Prostate gland (tissue), 2 donors: ENCODE measurements around the gene GPRIN2.

Source experiments
- POLR2A ChIP-seq: fragments of 450-650 bp; IDR thresholded peaks from one replicate; pipeline ENCODE4 v1.6.1; 2016; ENCODE audit warnings: antibody characterized with exemption, mild to moderate bottlenecking
- POLR2AphosphoS5 ChIP-seq: sonication (generic); formaldehyde crosslinking; IDR thresholded peaks from one replicate; pipeline ENCODE4 v1.6.1; 2017; ENCODE audit warnings: antibody characterized with exemption
- TF ChIP-seq, protein P1 (sequence below), 4 experiments: fragments of 200-600 bp in 2 of 4; fragments of 450-650 bp in 2 of 4; sonication (generic) in 2 of 4; IDR thresholded peaks; 1 replicate in 3 of 4; 2 replicates in 1 of 4; pipeline ENCODE4 v1.5.1; 2016 to 2019; ENCODE audit warnings: antibody characterized with exemption in 4 of 4, mild to moderate bottlenecking in 2 of 4, moderate library complexity in 2 of 4

GRCh38 chr10:46538155-46538554, 18.3 kb downstream of the GPRIN2 start:
- TF ChIP-seq, protein P1, sequence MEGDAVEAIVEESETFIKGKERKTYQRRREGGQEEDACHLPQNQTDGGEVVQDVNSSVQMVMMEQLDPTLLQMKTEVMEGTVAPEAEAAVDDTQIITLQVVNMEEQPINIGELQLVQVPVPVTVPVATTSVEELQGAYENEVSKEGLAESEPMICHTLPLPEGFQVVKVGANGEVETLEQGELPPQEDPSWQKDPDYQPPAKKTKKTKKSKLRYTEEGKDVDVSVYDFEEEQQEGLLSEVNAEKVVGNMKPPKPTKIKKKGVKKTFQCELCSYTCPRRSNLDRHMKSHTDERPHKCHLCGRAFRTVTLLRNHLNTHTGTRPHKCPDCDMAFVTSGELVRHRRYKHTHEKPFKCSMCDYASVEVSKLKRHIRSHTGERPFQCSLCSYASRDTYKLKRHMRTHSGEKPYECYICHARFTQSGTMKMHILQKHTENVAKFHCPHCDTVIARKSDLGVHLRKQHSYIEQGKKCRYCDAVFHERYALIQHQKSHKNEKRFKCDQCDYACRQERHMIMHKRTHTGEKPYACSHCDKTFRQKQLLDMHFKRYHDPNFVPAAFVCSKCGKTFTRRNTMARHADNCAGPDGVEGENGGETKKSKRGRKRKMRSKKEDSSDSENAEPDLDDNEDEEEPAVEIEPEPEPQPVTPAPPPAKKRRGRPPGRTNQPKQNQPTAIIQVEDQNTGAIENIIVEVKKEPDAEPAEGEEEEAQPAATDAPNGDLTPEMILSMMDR (IDR thresholded peaks at IDR 0.05) = no peak
- TF ChIP-seq POLR2A = no peak
- TF ChIP-seq POLR2AphosphoS5 = no peak
